HG03064 (cell line): ENCODE measurements around the gene MAGEB4.
"Not testable (repeated sequence)": the region's sequence is repeated elsewhere in the genome, so short reads cannot be mapped to it uniquely, and the experiment has no call there.

Source experiments
- ATAC-seq: cut with Tn5 transposase; IDR thresholded peaks from one replicate; pipeline ENCODE4 v1.9.1; 2021; ENCODE audit warnings: low read depth; ENCODE audit not compliant: unreplicated experiment

The MAGEB4 gene

GRCh38 chrX:30241724-30242415 is at the start of gene MAGEB4:
Gene MAGEB4 (plus strand): TSS chrX:30242000. CDS start chrX:30242136, 136 bp downstream.
- ATAC-seq: no peak

DNA sequence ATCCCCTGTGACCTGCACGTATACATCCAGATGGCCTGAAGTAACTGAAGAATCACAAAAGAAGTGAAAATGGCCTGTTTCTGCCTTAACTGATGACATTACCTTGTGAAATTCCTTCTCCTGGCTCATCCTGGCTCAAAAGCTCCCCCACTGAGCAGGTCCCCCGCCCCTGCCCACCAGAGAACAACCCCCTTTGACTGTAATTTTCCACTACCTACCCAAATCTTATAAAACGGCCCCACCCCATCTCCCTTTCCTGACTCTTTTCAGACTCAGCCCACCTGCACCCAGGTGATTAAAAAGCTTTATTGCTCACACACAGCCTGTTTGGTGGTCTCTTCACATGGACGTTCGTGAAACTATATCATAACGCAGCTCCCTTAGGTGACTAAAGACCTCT is 47.9 kb upstream of the MAGEB4 start:
- ATAC-seq: not testable (repeated sequence)

- no peak for ATAC-seq
These were observed 45.5 kb upstream of the MAGEB4 start for GRCh38 chrX:30196322-30196721.

GRCh38 chrX:30212172-30212571 is 29.6 kb upstream of the MAGEB4 start:
- ATAC-seq: no peak

DNA sequence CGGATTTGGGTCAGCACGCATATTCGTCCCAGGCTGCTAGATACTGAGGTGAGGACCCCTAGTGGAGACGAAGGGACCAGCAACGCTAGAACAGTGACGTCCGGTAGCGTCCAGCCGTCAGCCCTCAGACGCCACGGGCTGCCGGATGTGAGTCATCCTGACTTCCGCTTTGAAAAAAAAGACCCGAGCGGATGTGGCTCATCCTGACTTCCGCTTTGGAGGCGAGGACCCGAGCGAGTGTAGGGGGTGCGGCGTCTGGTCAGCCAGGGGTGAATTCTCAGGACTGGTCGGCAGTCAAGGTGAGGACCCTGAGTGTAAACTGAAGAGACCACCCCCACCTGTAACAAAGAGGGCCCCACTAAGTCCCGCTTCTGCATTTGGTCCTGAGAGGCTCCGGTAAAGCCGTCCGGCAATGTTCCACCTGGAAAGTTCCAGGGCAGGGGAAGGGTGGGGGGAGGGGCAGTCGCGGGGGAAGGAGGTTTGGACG is 26.4 kb upstream of the MAGEB4 start, which contains the start of gene MAGEB2:
TSS of gene MAGEB2 (plus strand) at position 207 of the 487 bp plus-strand sequence. CDS start 3,018 bp downstream, outside the sequence.
- no peak for ATAC-seq

- no peak for ATAC-seq
These were observed 24.3 kb upstream of the MAGEB4 start for GRCh38 chrX:30217465-30217864.

DNA sequence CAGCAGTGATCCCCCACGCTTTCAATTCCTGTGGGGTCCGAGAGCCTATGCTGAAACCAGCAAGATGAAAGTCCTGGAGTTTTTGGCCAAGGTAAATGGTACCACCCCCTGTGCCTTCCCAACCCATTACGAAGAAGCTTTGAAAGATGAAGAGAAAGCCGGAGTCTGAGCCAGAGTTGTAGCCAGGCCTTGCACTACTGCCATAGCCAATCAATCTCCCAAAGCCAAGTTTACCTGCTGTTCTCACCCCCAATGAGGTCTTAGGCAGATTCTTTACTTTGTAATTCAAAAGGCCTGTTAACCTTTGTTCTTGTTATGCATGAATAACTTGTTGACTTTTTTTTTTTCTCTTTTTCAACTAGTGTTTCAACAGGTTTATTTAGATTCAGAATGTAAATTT is 22.4 kb upstream of the MAGEB4 start:
- no peak for ATAC-seq

DNA sequence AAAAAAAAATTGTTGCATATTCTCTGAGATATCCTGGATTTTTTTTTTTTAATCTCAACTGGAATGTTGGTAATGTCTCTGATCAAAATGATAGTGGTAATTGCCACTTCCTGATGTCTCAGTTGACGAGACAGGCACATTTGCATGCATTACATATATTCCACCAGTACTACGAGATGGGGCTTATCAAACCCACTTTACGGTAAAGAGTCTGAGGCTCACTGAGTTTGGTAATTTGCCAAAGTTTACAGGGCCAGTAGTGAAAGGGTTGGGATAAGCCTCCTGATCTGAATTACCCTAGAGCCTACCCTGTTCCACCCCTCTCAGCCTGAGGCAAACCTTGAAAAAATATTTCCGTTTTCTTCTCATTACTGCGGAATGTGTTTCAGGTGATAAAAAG is 21.1 kb upstream of the MAGEB4 start:
- no peak for ATAC-seq

GRCh38 chrX:30224536-30224935 is 17.3 kb upstream of the MAGEB4 start:
- no peak for ATAC-seq

DNA sequence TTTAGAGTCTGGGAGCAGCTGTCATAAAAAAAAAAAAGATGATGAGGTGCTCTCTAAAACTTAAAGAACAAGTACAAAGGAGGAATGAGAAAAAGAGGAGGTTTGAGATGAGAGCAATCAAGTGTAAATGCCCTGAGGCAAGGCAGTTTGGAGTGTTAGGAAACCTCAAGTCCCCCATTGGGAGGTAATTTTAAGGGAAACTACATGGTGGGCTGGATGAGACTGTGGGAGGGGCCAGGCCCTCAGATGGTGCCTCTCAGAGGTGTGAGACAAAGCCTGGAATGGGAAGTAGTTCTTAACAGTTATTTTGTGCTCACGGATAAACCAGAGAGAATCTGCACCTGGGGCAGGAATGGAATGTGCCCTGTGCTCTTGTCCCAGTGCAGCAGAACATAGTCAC is 13.3 kb upstream of the MAGEB4 start:
- ATAC-seq: no peak

- no peak for ATAC-seq
These were observed 11.4 kb upstream of the MAGEB4 start, which contains the start of gene MAGEB3 for GRCh38 chrX:30230395-30230794. Gene MAGEB3 (plus strand): TSS chrX:30230657. CDS start chrX:30235925, 5,268 bp downstream.

DNA sequence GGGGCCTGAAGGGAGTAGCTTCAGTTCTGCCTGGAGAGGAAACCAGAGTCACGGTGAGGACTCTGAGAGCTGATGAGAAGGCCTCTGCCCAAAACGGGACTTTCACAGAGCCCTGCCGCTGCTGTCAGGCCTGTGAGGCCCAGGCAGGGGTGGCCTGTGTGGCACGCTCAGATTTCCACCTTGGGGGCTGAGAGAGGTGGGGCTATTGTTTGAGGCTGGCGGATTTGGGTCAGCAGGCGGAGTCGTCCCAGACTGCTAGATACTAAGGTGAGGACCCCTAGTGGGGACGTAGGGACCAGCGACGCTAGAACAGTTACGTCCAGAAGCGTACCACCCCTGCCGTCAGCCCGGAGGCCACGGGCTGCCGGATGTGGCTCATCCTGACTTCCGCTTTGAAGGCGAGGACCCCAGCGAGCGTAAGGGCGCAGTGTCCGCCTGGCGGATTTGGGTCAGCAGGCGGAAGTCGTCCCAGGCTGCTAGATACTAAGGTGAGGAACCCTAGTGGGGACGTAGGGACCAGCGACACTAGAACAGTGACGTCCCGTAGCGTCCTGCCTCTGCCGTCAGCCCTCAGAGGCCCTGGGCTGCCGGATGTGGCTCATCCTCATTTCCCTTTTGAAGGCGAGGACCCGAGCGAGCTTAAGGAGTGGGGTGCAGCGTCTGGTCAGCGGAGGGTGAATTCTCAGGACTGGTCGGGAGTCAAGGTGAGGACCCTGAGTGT is 5.1 kb downstream of the MAGEB4 start, which contains the start of gene MAGEB1:
TSS of gene MAGEB1 (plus strand) at position 378 of the 721 bp plus-strand sequence. CDS start 3,348 bp downstream, outside the sequence.
- no peak for ATAC-seq

- peak; percentile 60 for ATAC-seq
These were observed 7.1 kb downstream of the MAGEB4 start for GRCh38 chrX:30248854-30249253.

DNA sequence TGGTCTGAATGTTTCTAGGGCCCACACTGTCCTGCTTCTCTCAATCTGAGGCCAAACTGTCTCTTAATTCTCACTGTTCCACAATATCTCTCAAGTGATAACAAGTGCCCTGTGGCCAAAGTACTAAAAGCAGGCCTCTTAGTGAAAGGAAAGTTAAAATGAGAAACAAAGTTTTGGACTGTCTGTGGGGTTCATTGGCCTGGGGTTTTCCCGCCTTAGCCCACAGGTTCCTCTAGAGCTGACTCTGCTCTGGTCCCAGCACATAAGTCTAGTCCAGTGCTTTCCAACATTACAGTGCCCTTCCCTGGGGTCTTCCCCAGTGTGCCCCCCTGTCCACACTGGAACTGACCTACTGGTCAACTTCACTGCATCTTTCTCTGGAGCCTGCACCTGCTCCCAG is 11.5 kb downstream of the MAGEB4 start:
- ATAC-seq: no peak

DNA sequence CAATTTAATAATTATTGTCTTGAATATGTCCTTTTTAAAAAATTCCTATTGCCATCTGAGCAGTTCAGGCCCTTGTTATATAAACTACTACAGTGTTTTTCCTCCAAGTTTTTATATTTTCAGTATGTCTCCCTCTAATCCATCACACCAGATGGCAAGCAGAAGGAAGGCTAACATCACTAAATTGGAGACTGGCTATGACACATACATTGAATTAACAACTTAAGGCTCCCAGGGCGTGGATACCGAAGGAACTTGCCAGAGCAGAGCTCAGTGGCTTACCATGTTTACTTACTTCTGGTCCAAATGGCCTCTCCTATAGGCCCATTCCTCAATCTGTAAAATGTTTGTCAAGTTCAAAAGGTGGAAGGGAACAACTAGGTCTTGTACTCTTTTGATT is 18.1 kb downstream of the MAGEB4 start:
- ATAC-seq: no peak

- no peak for ATAC-seq
These were observed 19.2 kb downstream of the MAGEB4 start for GRCh38 chrX:30261012-30261411.

GRCh38 chrX:30262763-30263162 is 21.0 kb downstream of the MAGEB4 start:
- no peak for ATAC-seq

GRCh38 chrX:30270639-30271038 is 28.8 kb downstream of the MAGEB4 start:
- ATAC-seq: no peak

DNA sequence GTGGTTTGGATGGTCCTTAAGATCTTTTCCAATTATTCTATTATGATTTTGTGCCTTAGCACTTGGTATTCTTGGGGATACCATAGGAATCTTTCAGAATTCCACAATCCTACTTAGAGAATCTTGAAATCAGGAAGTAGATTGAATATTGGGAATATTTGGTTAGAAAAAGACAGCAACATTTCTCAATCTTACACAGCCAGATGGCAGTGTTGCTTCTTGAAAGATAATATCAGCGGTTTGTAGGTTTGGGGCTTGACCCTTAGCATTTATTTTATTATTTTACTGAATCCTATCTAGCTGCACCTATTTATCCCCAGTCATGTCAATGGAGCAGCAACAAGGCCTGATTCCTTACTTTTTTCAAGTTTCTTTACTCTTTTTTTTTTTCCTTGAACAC is 33.7 kb downstream of the MAGEB4 start:
- no peak for ATAC-seq

GRCh38 chrX:30278365-30278764 is 36.6 kb downstream of the MAGEB4 start:
- ATAC-seq: no peak

GRCh38 chrX:30280428-30280827 is 38.6 kb downstream of the MAGEB4 start:
- ATAC-seq: no peak

- no peak for ATAC-seq
These were observed 40.7 kb downstream of the MAGEB4 start for GRCh38 chrX:30282527-30282926.
